ENCODE measurements around the gene SLC2A1.

SLC2A1 gene

GRCh38 chr1:42940851-42941639, 17.6 kb downstream of the SLC2A1 start:
- no peak for DNase-seq

GRCh38 chr1:42938645-42939615, 19.7 kb downstream of the SLC2A1 start:
- no peak for DNase-seq

GRCh38 chr1:42937836-42938644, 20.6 kb downstream of the SLC2A1 start:
- no peak for DNase-seq

- no peak for DNase-seq
Observed at GRCh38 chr1:42937141-42937696, 21.4 kb downstream of the SLC2A1 start.

- no peak for DNase-seq
Observed at GRCh38 chr1:42936309-42937078, 22.2 kb downstream of the SLC2A1 start.

- no peak for DNase-seq
Observed at GRCh38 chr1:42935971-42936308, 22.7 kb downstream of the SLC2A1 start.

GRCh38 chr1:42935313-42935895, 23.3 kb downstream of the SLC2A1 start:
- DNase-seq = no peak

GRCh38 chr1:42934541-42935312, 23.9 kb downstream of the SLC2A1 start:
- DNase-seq = no peak

GRCh38 chr1:42933610-42934491, 24.8 kb downstream of the SLC2A1 start:
- no peak for DNase-seq

GRCh38 chr1:42933060-42933586, 25.5 kb downstream of the SLC2A1 start:
- DNase-seq = no peak

GRCh38 chr1:42932442-42932941, 26.2 kb downstream of the SLC2A1 start:
- DNase-seq = no peak

- no peak for DNase-seq
Observed at GRCh38 chr1:42931911-42932422, 26.7 kb downstream of the SLC2A1 start.

GRCh38 chr1:42931108-42931539, 27.5 kb downstream of the SLC2A1 start:
- DNase-seq = peak; percentile 22

- DNase-seq = no peak
Observed at GRCh38 chr1:42930178-42931107, 28.2 kb downstream of the SLC2A1 start.

GRCh38 chr1:42929434-42930177, 29.1 kb downstream of the SLC2A1 start:
- no peak for DNase-seq

- DNase-seq = no peak
Observed at GRCh38 chr1:42928859-42929258, 29.8 kb downstream of the SLC2A1 start.

- DNase-seq = no peak
Observed at GRCh38 chr1:42927920-42928505, 30.7 kb downstream of the SLC2A1 start.

Data from NCI-H345 (cell line).